NCI-H187 treated with DMSO at 0.1 percent for 48 hours (cell line): Measurements from ENCODE around the gene PLCL2.
"Not testable (repeated sequence)": the region's sequence is repeated elsewhere in the genome, so short reads cannot be mapped to it uniquely, and the experiment has no call there.

Source experiments
- DNase-seq: peaks from one replicate; lab custom pipeline; 2025; lab: John Stamatoyannopoulos, UW

The PLCL2 gene

GRCh38 chr3:17119201-17120072 is 234.7 kb downstream of the PLCL2 start:
- no peak for DNase-seq

- DNase-seq = no peak
Measured at GRCh38 chr3:17120115-17120514, 235.4 kb downstream of the PLCL2 start.

DNA sequence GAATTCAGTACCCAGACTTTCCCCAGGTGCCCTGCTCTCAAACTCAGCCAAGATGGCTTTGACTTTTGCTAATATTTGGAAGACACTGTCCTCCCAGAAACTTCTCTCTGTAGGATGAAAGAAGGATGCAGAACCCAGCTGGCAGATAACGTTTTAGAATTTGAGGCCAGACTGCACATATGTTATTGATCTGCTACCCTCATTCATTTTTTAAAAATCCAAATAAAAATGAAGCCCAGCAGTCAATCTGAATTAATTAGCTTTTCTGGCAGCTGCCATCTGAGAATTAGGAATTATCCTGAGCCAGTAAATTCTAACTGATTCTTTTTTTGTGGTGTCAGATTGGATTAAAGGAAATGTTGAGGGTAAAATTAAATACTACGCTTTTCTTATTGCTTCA is 236.6 kb downstream of the PLCL2 start:
- no peak for DNase-seq

GRCh38 chr3:17122758-17123157 is 238.0 kb downstream of the PLCL2 start:
- DNase-seq = no peak

DNA sequence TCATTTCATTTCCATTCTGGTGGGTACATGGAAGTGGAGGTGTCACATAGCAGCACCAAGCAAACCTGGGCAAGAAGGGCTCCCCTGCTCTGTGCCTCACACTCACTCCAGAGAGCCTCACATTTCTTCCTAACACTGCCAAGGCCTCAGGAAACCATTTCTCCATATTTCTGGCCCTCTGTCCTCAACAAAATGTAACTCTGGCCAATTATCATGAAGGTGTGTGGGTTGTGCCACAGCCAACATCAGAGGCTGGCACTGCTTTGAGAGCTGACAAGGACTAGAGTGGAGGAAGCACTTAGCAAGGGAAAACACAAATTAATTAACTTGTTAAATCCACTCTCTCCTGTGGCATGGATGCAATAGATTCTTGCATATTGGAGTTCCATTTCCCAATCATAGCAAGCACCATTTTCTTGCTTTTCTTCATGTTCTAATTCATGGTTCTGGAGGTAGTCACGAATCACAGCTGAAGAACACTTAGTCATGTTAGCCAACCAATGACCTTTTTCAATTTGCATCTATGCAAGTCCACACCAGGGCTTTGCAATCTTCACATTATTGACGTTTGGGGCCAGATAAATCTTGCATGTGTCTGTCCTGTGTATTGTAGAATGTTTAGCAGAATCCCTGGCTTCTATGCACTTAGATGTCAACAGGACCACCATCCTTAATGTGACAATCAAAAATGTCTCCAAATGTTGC is 241.1 kb downstream of the PLCL2 start:
- DNase-seq = no peak

- not testable (repeated sequence) for DNase-seq
Measured at GRCh38 chr3:17128671-17129070, 243.9 kb downstream of the PLCL2 start.

- DNase-seq = no peak
Measured at GRCh38 chr3:17129556-17129955, 244.8 kb downstream of the PLCL2 start.

DNA sequence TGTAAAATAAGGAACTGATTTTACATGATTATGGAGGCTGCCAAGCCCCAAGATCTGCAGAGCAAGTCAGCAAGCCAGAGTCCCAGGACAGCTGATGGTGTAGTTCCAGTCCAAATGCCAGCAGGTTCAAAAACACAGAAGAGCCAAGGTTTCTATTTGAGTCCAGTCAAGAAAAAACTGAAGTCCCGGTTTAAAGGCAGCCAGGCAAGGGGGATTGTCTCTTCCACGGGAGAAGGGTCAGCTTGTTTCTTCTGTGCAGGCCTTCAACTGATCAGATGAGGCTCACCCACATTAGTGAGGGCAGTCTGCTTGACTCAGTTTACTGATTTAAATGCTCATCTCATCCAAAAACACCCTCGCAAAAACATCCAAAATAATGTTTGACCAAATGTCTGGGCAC is 246.2 kb downstream of the PLCL2 start:
- no peak for DNase-seq

- DNase-seq = no peak
Measured at GRCh38 chr3:17132286-17133115, 247.7 kb downstream of the PLCL2 start.

GRCh38 chr3:17133632-17134545 is 249.1 kb downstream of the PLCL2 start:
- no peak for DNase-seq

GRCh38 chr3:17135696-17136095 is 250.9 kb downstream of the PLCL2 start:
- no peak for DNase-seq

GRCh38 chr3:17136136-17136721 is 251.5 kb downstream of the PLCL2 start:
- DNase-seq = no peak

GRCh38 chr3:17137321-17137826 is 252.6 kb downstream of the PLCL2 start:
- no peak for DNase-seq

DNA sequence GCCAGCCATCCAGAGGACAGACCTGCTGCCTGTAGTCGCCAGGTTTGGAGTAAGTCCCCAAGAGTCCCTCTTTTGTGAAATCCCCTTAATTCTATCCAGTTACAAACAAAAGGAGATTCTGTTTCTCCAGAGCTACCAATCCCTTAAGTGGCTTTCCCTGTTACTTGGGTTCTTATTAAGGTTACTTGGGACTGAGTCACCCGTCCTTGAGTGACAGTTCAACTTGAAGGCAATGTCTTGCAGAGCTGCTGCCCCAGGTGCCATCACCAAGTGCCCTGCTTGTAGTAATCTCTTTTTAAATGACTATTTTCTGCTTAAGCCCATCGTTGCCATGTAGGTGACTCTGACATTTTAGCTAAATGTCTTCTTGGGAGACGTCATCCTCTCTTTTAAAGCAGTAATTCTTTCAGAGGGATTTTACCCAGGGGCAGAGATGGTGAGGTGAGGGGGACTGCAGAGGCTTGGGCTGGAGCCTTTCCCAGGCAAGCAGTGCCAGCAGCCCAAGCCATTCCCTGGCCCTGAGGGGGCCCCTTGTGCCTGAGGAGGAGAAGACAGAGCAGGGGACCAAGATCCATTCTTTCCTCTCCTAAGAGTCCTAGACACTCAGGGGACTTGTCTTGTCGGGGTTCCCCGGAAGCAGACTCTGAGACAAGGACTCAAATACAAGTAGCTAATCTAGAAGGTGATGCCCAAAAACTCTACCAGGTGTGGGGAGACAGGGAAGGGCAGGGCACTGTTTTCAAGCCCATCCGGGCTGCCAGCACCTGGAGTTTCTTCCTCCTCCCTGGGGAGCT is 253.7 kb downstream of the PLCL2 start:
- DNase-seq = no peak
